ENCODE measurements around the gene VPS54. TPM values are rescaled to one million over a fixed set of nuclear protein-coding genes. Genes with fewer than 3 reads are reported as not detected.
"Not testable (repeated sequence)": the region's sequence is repeated elsewhere in the genome, so short reads cannot be mapped to it uniquely, and the experiment has no call there.

VPS54 gene
- total and polyA plus RNA-seq, 4 donors: 4.5 to 25.1 (median 13.3) TPM

GRCh38 chr2:63950414-63950813 is 68.8 kb downstream of the VPS54 start (continued):
- TF ChIP-seq SP1 (IDR thresholded peaks at IDR 0.05): no peak

- no peak overlapping the region for H3K27ac ChIP-seq (ENCODE audit: low read depth in 1 of 2, low read length in 2 of 2)
- WGBS: 95% methylated on average over 1 of the region's 1 CpG
- H3K4me1 ChIP-seq (ENCODE audit: control insufficient read depth in 4 of 4, insufficient read depth in 4 of 4, low read length in 3 of 4): no peaks in the 10 kb centered on the region
- H3K9ac ChIP-seq (ENCODE audit: low read depth in 1 of 2, low read length in 2 of 2): no peak overlapping the region
- H3K27me3 ChIP-seq (ENCODE audit: control insufficient read depth in 4 of 4, insufficient read depth in 4 of 4, low read length in 3 of 4): no peaks in the 10 kb centered on the region
- TF ChIP-seq HNF4G (IDR thresholded peaks at IDR 0.05): no peak
- no peak for TF ChIP-seq FOXA1 (IDR thresholded peaks at IDR 0.05)
- TF ChIP-seq ZBTB33 (IDR thresholded peaks at IDR 0.05): no peak
- TF ChIP-seq HNF4A (conservative IDR thresholded peaks at IDR 0.05): no peak
- TF ChIP-seq REST (IDR thresholded peaks at IDR 0.05): no peak
- TF ChIP-seq FOXA2 (IDR thresholded peaks at IDR 0.05): no peak
- TF ChIP-seq MAX (IDR thresholded peaks at IDR 0.05): no peak
- TF ChIP-seq RXRA (IDR thresholded peaks at IDR 0.05): no peak
- no peak for TF ChIP-seq NR2F2 (IDR thresholded peaks at IDR 0.05)
- no peak for TF ChIP-seq ATF3 (IDR thresholded peaks at IDR 0.05)
- TF ChIP-seq JUND (IDR thresholded peaks at IDR 0.05): no peak
- TF ChIP-seq CTCF (IDR thresholded peaks at IDR 0.05; ENCODE audit: low read depth, low read length, missing input control): no peak
- TF ChIP-seq YY1 (IDR thresholded peaks at IDR 0.05): no peak
- no peak for TF ChIP-seq SP1 (IDR thresholded peaks at IDR 0.05)
- no peak for TF ChIP-seq EGR1 (IDR thresholded peaks at IDR 0.05; ENCODE audit: low read depth in 2 of 2)
- H3K4me3 ChIP-seq (ENCODE audit: low read depth in 1 of 3, low read length in 3 of 3): no peak overlapping the region
- H3K9me3 ChIP-seq (ENCODE audit: control insufficient read depth in 4 of 4, low read length in 3 of 4): no peaks in the 10 kb centered on the region
- peaks cover 3 to 25% (median 16%) of the 10 kb centered on the region in 4 donors for H3K36me3 ChIP-seq (ENCODE audit: control insufficient read depth in 4 of 4, insufficient read depth in 3 of 4, low read depth in 1 of 4, low read length in 3 of 4)
- no peak for DNase-seq (ENCODE audit: low spot score)
Observed at GRCh38 chr2:63942788-63943187, 76.4 kb downstream of the VPS54 start.

- WGBS: 96% methylated on average over 4 of the region's 4 CpGs
- peaks cover 3 to 15% (median 9%) of the 10 kb centered on the region in 4 donors for H3K36me3 ChIP-seq (ENCODE audit: control insufficient read depth in 4 of 4, insufficient read depth in 3 of 4, low read depth in 1 of 4, low read length in 3 of 4)
- H3K9ac ChIP-seq (ENCODE audit: low read depth in 1 of 2, low read length in 2 of 2); H3K4me1 ChIP-seq (ENCODE audit: control insufficient read depth in 4 of 4, insufficient read depth in 4 of 4, low read length in 3 of 4); DNase-seq (ENCODE audit: low spot score); H3K27ac ChIP-seq (ENCODE audit: low read depth in 1 of 2, low read length in 2 of 2); H3K27me3 ChIP-seq (ENCODE audit: control insufficient read depth in 4 of 4, insufficient read depth in 4 of 4, low read length in 3 of 4); H3K9me3 ChIP-seq (ENCODE audit: control insufficient read depth in 4 of 4, low read length in 3 of 4); H3K4me3 ChIP-seq (ENCODE audit: low read depth in 1 of 3, low read length in 3 of 3): not testable (repeated sequence)
Observed at GRCh38 chr2:63932104-63932503, 87.1 kb downstream of the VPS54 start.

Data from liver (tissue), 9 donors.